HEK293 (cell line): ENCODE data around the gene CADM4.

Experiments used
- ATF2 ChIP-seq: fragments of 450-650 bp; formaldehyde crosslinking; IDR thresholded peaks from 2 replicates; pipeline ENCODE4 v1.5.1; 2016; ENCODE audit warnings: missing biosample characterization, missing genetic modification characterization, low read depth
- BCL6B ChIP-seq: fragments of 450-650 bp; formaldehyde crosslinking; IDR thresholded peaks from 2 replicates; pipeline ENCODE4 v1.5.1; 2017; ENCODE audit warnings: missing biosample characterization, missing genetic modification characterization
- EGR2 ChIP-seq: fragments of 450-650 bp; formaldehyde crosslinking; IDR thresholded peaks from 2 replicates; pipeline ENCODE4 v1.5.1; 2016; ENCODE audit warnings: low read depth, missing biosample characterization, missing genetic modification characterization
- KLF16 ChIP-seq: fragments of 450-650 bp; formaldehyde crosslinking; IDR thresholded peaks from 2 replicates; pipeline ENCODE4 v1.5.1; 2017; ENCODE audit warnings: missing biosample characterization, missing genetic modification characterization
- OVOL3 ChIP-seq: fragments of 450-650 bp; formaldehyde crosslinking; IDR thresholded peaks from 2 replicates; pipeline ENCODE4 v1.5.1; 2016; ENCODE audit warnings: missing biosample characterization, missing genetic modification characterization
- PRDM6 ChIP-seq: fragments of 450-650 bp; formaldehyde crosslinking; IDR thresholded peaks from 2 replicates; pipeline ENCODE4 v1.5.1; 2017; ENCODE audit warnings: missing biosample characterization, missing genetic modification characterization
- RBAK ChIP-seq: fragments of 450-650 bp; formaldehyde crosslinking; IDR thresholded peaks from 2 replicates; pipeline ENCODE4 v1.5.1; 2016; ENCODE audit warnings: missing biosample characterization, missing genetic modification characterization
- SETDB1 ChIP-seq: IDR thresholded peaks from one replicate; pipeline ENCODE4 v1.6.1; 2017; ENCODE audit warnings: mild to moderate bottlenecking, low read length, moderate library complexity, mixed read lengths; ENCODE audit not compliant: insufficient read length
- ZBTB10 ChIP-seq: fragments of 450-650 bp; formaldehyde crosslinking; IDR thresholded peaks from 2 replicates; pipeline ENCODE4 v1.5.1; 2016; ENCODE audit warnings: missing biosample characterization, missing genetic modification characterization
- ZBTB6 ChIP-seq: fragments of 450-650 bp; formaldehyde crosslinking; IDR thresholded peaks from 2 replicates; pipeline ENCODE4 v1.5.1; 2017; ENCODE audit warnings: missing biosample characterization, missing genetic modification characterization
- ZBTB8A ChIP-seq: fragments of 450-650 bp; formaldehyde crosslinking; IDR thresholded peaks from 2 replicates; pipeline ENCODE4 v1.5.1; 2016; ENCODE audit warnings: missing biosample characterization, missing genetic modification characterization
- ZNF140 ChIP-seq: fragments of 450-650 bp; formaldehyde crosslinking; IDR thresholded peaks from 2 replicates; pipeline ENCODE4 v1.5.1; 2016; ENCODE audit warnings: missing biosample characterization, missing genetic modification characterization
- ZNF146 ChIP-seq: fragments of 450-650 bp; formaldehyde crosslinking; IDR thresholded peaks from 2 replicates; pipeline ENCODE4 v1.5.1; 2016; ENCODE audit warnings: missing biosample characterization, missing genetic modification characterization
- ZNF155 ChIP-seq: fragments of 450-650 bp; formaldehyde crosslinking; IDR thresholded peaks from 2 replicates; pipeline ENCODE4 v1.5.1; 2016; ENCODE audit warnings: missing biosample characterization, missing genetic modification characterization
- ZNF2 ChIP-seq: fragments of 450-650 bp; formaldehyde crosslinking; IDR thresholded peaks from 2 replicates; pipeline ENCODE4 v1.5.1; 2016; ENCODE audit warnings: missing biosample characterization, missing genetic modification characterization
- ZNF221 ChIP-seq: fragments of 450-650 bp; formaldehyde crosslinking; IDR thresholded peaks from 2 replicates; pipeline ENCODE4 v1.5.1; 2017; ENCODE audit warnings: missing biosample characterization, missing genetic modification characterization, borderline replicate concordance
- ZNF223 ChIP-seq: fragments of 450-650 bp; formaldehyde crosslinking; IDR thresholded peaks from 2 replicates; pipeline ENCODE4 v1.5.1; 2016; ENCODE audit warnings: missing biosample characterization, missing genetic modification characterization
- ZNF280D ChIP-seq: fragments of 450-650 bp; formaldehyde crosslinking; IDR thresholded peaks from 2 replicates; pipeline ENCODE4 v1.5.1; 2016; ENCODE audit warnings: missing biosample characterization, missing genetic modification characterization
- ZNF362 ChIP-seq: fragments of 450-650 bp; formaldehyde crosslinking; IDR thresholded peaks from 2 replicates; pipeline ENCODE4 v1.5.1; 2016; ENCODE audit warnings: missing biosample characterization, missing genetic modification characterization
- ZNF391 ChIP-seq: fragments of 450-650 bp; formaldehyde crosslinking; IDR thresholded peaks from 2 replicates; pipeline ENCODE4 v1.5.1; 2016; ENCODE audit warnings: low read depth, missing biosample characterization, missing genetic modification characterization, borderline replicate concordance
- ZNF423 ChIP-seq: fragments of 450-650 bp; formaldehyde crosslinking; IDR thresholded peaks from 2 replicates; pipeline ENCODE4 v1.5.1; 2016; ENCODE audit warnings: missing biosample characterization, missing genetic modification characterization
- ZNF501 ChIP-seq: fragments of 450-650 bp; formaldehyde crosslinking; IDR thresholded peaks from 2 replicates; pipeline ENCODE4 v1.5.1; 2016; ENCODE audit warnings: missing biosample characterization, missing genetic modification characterization
- ZNF514 ChIP-seq: fragments of 450-650 bp; formaldehyde crosslinking; IDR thresholded peaks from 2 replicates; pipeline ENCODE4 v1.5.1; 2016; ENCODE audit warnings: missing biosample characterization, missing genetic modification characterization
- ZNF561 ChIP-seq: fragments of 450-650 bp; IDR thresholded peaks from 2 replicates; pipeline ENCODE4 v1.5.1; 2018; ENCODE audit warnings: missing biosample characterization, missing genetic modification characterization, borderline replicate concordance
- ZNF600 ChIP-seq: fragments of 450-650 bp; formaldehyde crosslinking; IDR thresholded peaks from 2 replicates; pipeline ENCODE4 v1.5.1; 2016; ENCODE audit warnings: missing biosample characterization, missing genetic modification characterization
- ZNF610 ChIP-seq: fragments of 450-650 bp; formaldehyde crosslinking; IDR thresholded peaks from 2 replicates; pipeline ENCODE4 v1.5.1; 2016; ENCODE audit warnings: missing biosample characterization, missing genetic modification characterization, borderline replicate concordance
- ZNF654 ChIP-seq: fragments of 450-650 bp; formaldehyde crosslinking; IDR thresholded peaks from 2 replicates; pipeline ENCODE4 v1.5.1; 2016; ENCODE audit warnings: low read depth, missing biosample characterization, missing genetic modification characterization
- ZNF658 ChIP-seq: fragments of 450-650 bp; formaldehyde crosslinking; IDR thresholded peaks from 2 replicates; pipeline ENCODE4; 2016; ENCODE audit warnings: missing biosample characterization, missing genetic modification characterization

CADM4 gene

GRCh38 chr19:43605875-43606568 is 33.6 kb downstream of the CADM4 start (continued):
- no peak for TF ChIP-seq ZNF280D (tag by site-specific recombination)
- peak; percentile 58 for TF ChIP-seq ZBTB6 (tag by site-specific recombination)
- no peak for TF ChIP-seq ZNF223 (tag by site-specific recombination)
- TF ChIP-seq ZNF2 (tag by site-specific recombination) = 0 out of 2 replicates have a peak, but pooled peaks have one; percentile 49
- TF ChIP-seq ZNF610 (tag by site-specific recombination) = no peak
- TF ChIP-seq ZNF140 (tag by site-specific recombination) = no peak
- TF ChIP-seq ZNF501 (tag by site-specific recombination) = no peak
- TF ChIP-seq ZNF423 (tag by site-specific recombination) = no peak
- no peak for TF ChIP-seq ZNF514 (tag by site-specific recombination)
- no peak for TF ChIP-seq ZNF155 (tag by site-specific recombination)
- TF ChIP-seq ATF2 (tag by site-specific recombination) = no peak
- TF ChIP-seq ZNF146 (tag by site-specific recombination) = no peak
- peak; percentile 67 for TF ChIP-seq EGR2 (tag by site-specific recombination)
- TF ChIP-seq OVOL3 (tag by site-specific recombination) = no peak
- no peak for TF ChIP-seq ZNF654 (tag by site-specific recombination)
- TF ChIP-seq ZNF362 (tag by site-specific recombination) = peak; percentile 90
- no peak for TF ChIP-seq BCL6B (tag by site-specific recombination)
- TF ChIP-seq ZNF561 (tag by site-specific recombination) = no peak
- TF ChIP-seq ZNF391 (tag by site-specific recombination) = 0 out of 2 replicates have a peak, but pooled peaks have one; percentile 57
- TF ChIP-seq PRDM6 (tag by site-specific recombination) = no peak
- no peak for TF ChIP-seq RBAK (tag by site-specific recombination)
- TF ChIP-seq KLF16 (tag by site-specific recombination) = no peak
- no peak for TF ChIP-seq SETDB1
- TF ChIP-seq ZNF600 (tag by site-specific recombination) = no peak
- no peak for TF ChIP-seq ZBTB8A (tag by site-specific recombination)
- no peak for TF ChIP-seq ZBTB10 (tag by site-specific recombination)
- TF ChIP-seq ZNF658 = no peak
- no peak for TF ChIP-seq ZNF221 (tag by site-specific recombination)
